Panc1 (cell line): ENCODE results near the gene ABI3BP. TPM values are rescaled to one million over a fixed set of nuclear protein-coding genes. Genes with fewer than 3 reads are reported as not detected.

Experiments
- ATAC-seq: fragments of 200-7000 bp; cut with Tn5 transposase; 2 replicates; pipeline ENCODE4 v1.9.1; 2020; ENCODE audit warnings: mild to moderate bottlenecking, moderate library complexity
- BruUV-seq: library from RNA; stranded (reverse); fragments of 400-500 nt; replicated peaks from 2 replicates; lab custom pipeline; 2021; lab: Mats Ljungman, UMichigan
- CTCF ChIA-PET: fragments of 300-600 bp; sonication (Branson Sonifier 250); formaldehyde crosslinking; loops from one replicate; lab custom pipeline; 2022; ENCODE audit warnings: antibody characterized with exemption; lab: Charles Lee
- POLR2A ChIA-PET: fragments of 300-600 bp; sonication (Branson Sonifier 250); formaldehyde crosslinking; loops from one replicate; lab custom pipeline; 2022; ENCODE audit warnings: antibody characterized with exemption; lab: Charles Lee
- DNase-seq: peaks from one replicate; pipeline ENCODE4 v3.0.0-alpha.2; 2010; ENCODE audit warnings: low read depth, low spot score
- H3K27ac ChIP-seq: 2 replicates; pipeline ENCODE4 v1.5.1; 2011; ENCODE audit warnings: mild to moderate bottlenecking, low read length, inconsistent platforms
- H3K27me3 ChIP-seq: fragments of 200-500 bp; sonication (Bioruptor generic); 2 replicates; pipeline ENCODE4 v1.6.0; 2014; ENCODE audit warnings: low read length, inconsistent platforms; ENCODE audit not compliant: control insufficient read depth, insufficient read depth
- H3K36me3 ChIP-seq: fragments of 200-500 bp; sonication (Bioruptor generic); 2 replicates; pipeline ENCODE4 v1.5.1; 2014; ENCODE audit warnings: inconsistent platforms, mild to moderate bottlenecking, low read length, moderate library complexity; ENCODE audit not compliant: control insufficient read depth, insufficient read depth
- H3K4me1 ChIP-seq: 2 replicates; pipeline ENCODE4 v1.5.1; 2011; ENCODE audit warnings: inconsistent platforms, mild to moderate bottlenecking, low read length, moderate library complexity; ENCODE audit not compliant: control insufficient read depth, insufficient read depth
- H3K4me3 ChIP-seq, 2 experiments: 2 replicates each; pipeline ENCODE4 v1.5.1; 2011 to 2012; ENCODE audit warnings: low read depth in 2 of 2, low read length in 2 of 2, mild to moderate bottlenecking in 2 of 2, inconsistent platforms in 1 of 2, moderate library complexity in 1 of 2
- H3K9me3 ChIP-seq: fragments of 200-500 bp; sonication (Bioruptor generic); 2 replicates; pipeline ENCODE4 v1.5.1; 2014; ENCODE audit warnings: low read depth, mild to moderate bottlenecking, inconsistent platforms, low read length, moderate library complexity; ENCODE audit not compliant: control insufficient read depth, insufficient read depth
- POLR2AphosphoS5 ChIP-seq: IDR thresholded peaks from 2 replicates; pipeline ENCODE4 v1.6.1; 2012; ENCODE audit warnings: mild to moderate bottlenecking, low read depth, low read length, moderate library complexity
- SIN3A ChIP-seq: IDR thresholded peaks from 2 replicates; pipeline ENCODE4 v1.6.1; 2012; ENCODE audit warnings: low read depth, mild to moderate bottlenecking, low read length, moderate library complexity, borderline replicate concordance; ENCODE audit not compliant: insufficient read depth
- TCF7L2 ChIP-seq: IDR thresholded peaks from 2 replicates; pipeline ENCODE4 v1.6.1; 2011; ENCODE audit warnings: mild to moderate bottlenecking, low read depth, low read length, inconsistent platforms
- in situ Hi-C: cut with HindIII; loops from 2 replicates; pipeline ENCODE4 v1.10.0; 2016; ENCODE audit warnings: low sequenced_read_pairs, low pct_unique_long_range_greater_than_20kb
- intact Hi-C: fragments of 100-400 bp; cut with micrococcal nuclease; formaldehyde crosslinking; loops from one replicate; pipeline ENCODE4 v1.10.0; 2022; ENCODE audit not compliant: unreplicated experiment
- total RNA-seq: library from RNA; stranded (reverse); gene quantifications from one replicate; pipeline ENCODE4 v1.2.1, GENCODE V29; 2021; ENCODE audit not compliant: unreplicated experiment
- TF ChIP-seq, protein P1 (sequence below): fragments of 450-650 bp; IDR thresholded peaks from 2 replicates; pipeline ENCODE4 v1.5.1; 2017; ENCODE audit warnings: mild to moderate bottlenecking
- TF ChIP-seq, protein P2 (sequence below), 2 experiments: IDR thresholded peaks; 2 replicates each; pipeline ENCODE4 v1.6.1; 2011 to 2012; ENCODE audit warnings: low read depth in 2 of 2, control low read depth in 1 of 2, low read length in 1 of 2, mild to moderate bottlenecking in 1 of 2, moderate library complexity in 1 of 2; ENCODE audit not compliant: insufficient read depth in 1 of 2

The ABI3BP gene
- total RNA-seq, 1 experiment from 2014 or later: 0.21 TPM

DNA sequence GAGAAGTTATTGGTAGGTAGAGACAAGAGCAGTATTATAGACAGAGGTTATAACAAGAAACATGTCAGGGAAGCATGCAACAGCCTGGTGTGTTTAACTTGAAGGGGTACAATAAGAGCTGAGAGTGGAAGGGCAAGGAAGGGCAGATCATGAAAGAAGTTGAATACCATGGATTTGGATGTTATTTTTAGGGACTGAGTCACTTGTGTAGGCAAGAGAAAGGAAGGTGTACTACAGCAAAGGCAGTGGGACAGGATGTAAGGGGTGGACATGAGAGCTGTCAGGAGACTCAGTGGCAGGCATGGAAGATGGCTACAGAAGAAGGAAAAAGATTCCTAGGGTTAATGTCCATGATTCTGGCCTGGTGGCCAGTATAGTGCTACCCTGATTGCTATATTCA is 217.6 kb downstream of the ABI3BP start:
- TF ChIP-seq, protein P1, sequence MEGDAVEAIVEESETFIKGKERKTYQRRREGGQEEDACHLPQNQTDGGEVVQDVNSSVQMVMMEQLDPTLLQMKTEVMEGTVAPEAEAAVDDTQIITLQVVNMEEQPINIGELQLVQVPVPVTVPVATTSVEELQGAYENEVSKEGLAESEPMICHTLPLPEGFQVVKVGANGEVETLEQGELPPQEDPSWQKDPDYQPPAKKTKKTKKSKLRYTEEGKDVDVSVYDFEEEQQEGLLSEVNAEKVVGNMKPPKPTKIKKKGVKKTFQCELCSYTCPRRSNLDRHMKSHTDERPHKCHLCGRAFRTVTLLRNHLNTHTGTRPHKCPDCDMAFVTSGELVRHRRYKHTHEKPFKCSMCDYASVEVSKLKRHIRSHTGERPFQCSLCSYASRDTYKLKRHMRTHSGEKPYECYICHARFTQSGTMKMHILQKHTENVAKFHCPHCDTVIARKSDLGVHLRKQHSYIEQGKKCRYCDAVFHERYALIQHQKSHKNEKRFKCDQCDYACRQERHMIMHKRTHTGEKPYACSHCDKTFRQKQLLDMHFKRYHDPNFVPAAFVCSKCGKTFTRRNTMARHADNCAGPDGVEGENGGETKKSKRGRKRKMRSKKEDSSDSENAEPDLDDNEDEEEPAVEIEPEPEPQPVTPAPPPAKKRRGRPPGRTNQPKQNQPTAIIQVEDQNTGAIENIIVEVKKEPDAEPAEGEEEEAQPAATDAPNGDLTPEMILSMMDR: no peak
- no peak for TF ChIP-seq TCF7L2
- no peak for TF ChIP-seq SIN3A
- TF ChIP-seq, protein P2, sequence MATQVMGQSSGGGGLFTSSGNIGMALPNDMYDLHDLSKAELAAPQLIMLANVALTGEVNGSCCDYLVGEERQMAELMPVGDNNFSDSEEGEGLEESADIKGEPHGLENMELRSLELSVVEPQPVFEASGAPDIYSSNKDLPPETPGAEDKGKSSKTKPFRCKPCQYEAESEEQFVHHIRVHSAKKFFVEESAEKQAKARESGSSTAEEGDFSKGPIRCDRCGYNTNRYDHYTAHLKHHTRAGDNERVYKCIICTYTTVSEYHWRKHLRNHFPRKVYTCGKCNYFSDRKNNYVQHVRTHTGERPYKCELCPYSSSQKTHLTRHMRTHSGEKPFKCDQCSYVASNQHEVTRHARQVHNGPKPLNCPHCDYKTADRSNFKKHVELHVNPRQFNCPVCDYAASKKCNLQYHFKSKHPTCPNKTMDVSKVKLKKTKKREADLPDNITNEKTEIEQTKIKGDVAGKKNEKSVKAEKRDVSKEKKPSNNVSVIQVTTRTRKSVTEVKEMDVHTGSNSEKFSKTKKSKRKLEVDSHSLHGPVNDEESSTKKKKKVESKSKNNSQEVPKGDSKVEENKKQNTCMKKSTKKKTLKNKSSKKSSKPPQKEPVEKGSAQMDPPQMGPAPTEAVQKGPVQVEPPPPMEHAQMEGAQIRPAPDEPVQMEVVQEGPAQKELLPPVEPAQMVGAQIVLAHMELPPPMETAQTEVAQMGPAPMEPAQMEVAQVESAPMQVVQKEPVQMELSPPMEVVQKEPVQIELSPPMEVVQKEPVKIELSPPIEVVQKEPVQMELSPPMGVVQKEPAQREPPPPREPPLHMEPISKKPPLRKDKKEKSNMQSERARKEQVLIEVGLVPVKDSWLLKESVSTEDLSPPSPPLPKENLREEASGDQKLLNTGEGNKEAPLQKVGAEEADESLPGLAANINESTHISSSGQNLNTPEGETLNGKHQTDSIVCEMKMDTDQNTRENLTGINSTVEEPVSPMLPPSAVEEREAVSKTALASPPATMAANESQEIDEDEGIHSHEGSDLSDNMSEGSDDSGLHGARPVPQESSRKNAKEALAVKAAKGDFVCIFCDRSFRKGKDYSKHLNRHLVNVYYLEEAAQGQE (IDR thresholded peaks at IDR 0.05; ENCODE audit: insufficient read depth in 1 of 2, low read depth in 2 of 2, low read length in 1 of 2): no peak
- TF ChIP-seq POLR2AphosphoS5: no peak
- Histone ChIP-seq H3K27me3 (no peaks in the 10 kb centered on the region), H3K4me1 (no peaks in the 10 kb centered on the region), H3K27ac (no peak overlapping the region), H3K36me3 (no peaks in the 10 kb centered on the region), H3K9me3 (no peaks in the 10 kb centered on the region), H3K4me3 (no peak overlapping the region)
- DNase-seq: no peak
- ChIA-PET POLR2A (no interaction called here), CTCF (no interaction called here)
- in situ Hi-C loops: no loop called here
- no TSS peak for BruUV-seq
- intact Hi-C loops: no loop called here
- ATAC-seq: no peak

DNA sequence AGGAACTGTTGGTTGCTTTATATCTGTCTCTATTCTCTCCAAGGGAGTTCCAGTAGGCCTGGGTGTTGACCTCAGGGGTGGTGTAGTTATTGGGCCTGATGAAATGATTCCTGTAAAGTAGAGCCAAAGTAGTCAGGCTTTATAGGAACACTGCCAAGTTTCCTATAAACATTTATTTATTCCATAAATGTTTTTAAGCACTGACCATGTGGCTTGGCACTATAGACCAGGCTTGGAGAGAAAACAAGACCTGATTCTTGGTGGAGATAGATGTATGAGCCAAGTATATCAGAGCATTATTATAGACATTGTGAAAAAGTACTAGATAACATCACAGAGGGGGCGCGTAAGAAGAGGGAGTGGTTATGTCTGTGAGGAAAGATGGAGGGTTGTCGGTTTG is 218.0 kb downstream of the ABI3BP start:
- H3K27me3 ChIP-seq: no peaks in the 10 kb centered on the region
- no peak overlapping the region for H3K27ac ChIP-seq
- no peak for DNase-seq
- BruUV-seq: no TSS peak
- no peaks in the 10 kb centered on the region for H3K4me1 ChIP-seq
- POLR2A ChIA-PET: no interaction called here
- no peaks in the 10 kb centered on the region for H3K9me3 ChIP-seq
- in situ Hi-C loops: no loop called here
- CTCF ChIA-PET: no interaction called here
- TF ChIP-seq, protein P1: no peak
- TF ChIP-seq TCF7L2: no peak
- TF ChIP-seq POLR2AphosphoS5: no peak
- TF ChIP-seq SIN3A: no peak
- TF ChIP-seq, protein P2 (IDR thresholded peaks at IDR 0.05; ENCODE audit: insufficient read depth in 1 of 2, low read depth in 2 of 2, low read length in 1 of 2): no peak
- intact Hi-C loops: no loop called here
- no peak overlapping the region for H3K4me3 ChIP-seq
- no peaks in the 10 kb centered on the region for H3K36me3 ChIP-seq
- no peak for ATAC-seq
